ENCODE measurements around the gene ACOX1.
A peak's percentile ranks its signal among the peaks of the same experiment; 100 is the strongest.

Gene ACOX1

GRCh38 chr17:76011951-76012350, 33.0 kb upstream of the ACOX1 start:
- Mint-ChIP-seq H3K27ac (no peak overlapping the region), H3K4me3 (no peak overlapping the region), H3K36me3 (ENCODE audit: low read depth) (peaks cover 4% of the 10 kb centered on the region), H3K9me3 (no peaks in the 10 kb centered on the region), H3K27me3 (ENCODE audit: low read depth, poor library complexity) (peaks cover 17% of the 10 kb centered on the region), H3K4me1 (peaks cover 22% of the 10 kb centered on the region)
- TF ChIP-seq CTCF (IDR thresholded peaks at IDR 0.05): no peak
- no peak for DNase-seq

- Mint-ChIP-seq H3K4me3 (no peak overlapping the region), H3K36me3 (ENCODE audit: low read depth) (peaks cover 8% of the 10 kb centered on the region), H3K27ac (no peak overlapping the region), H3K27me3 (ENCODE audit: low read depth, poor library complexity) (peaks cover 11% of the 10 kb centered on the region), H3K9me3 (no peaks in the 10 kb centered on the region), H3K4me1 (peaks cover 25% of the 10 kb centered on the region)
- no peak for DNase-seq
- TF ChIP-seq CTCF (IDR thresholded peaks at IDR 0.05): no peak
Observed at GRCh38 chr17:76009969-76010661, 31.1 kb upstream of the ACOX1 start.

- H3K9me3 Mint-ChIP-seq: no peaks in the 10 kb centered on the region
- peaks cover 11% of the 10 kb centered on the region for H3K27me3 Mint-ChIP-seq (ENCODE audit: low read depth, poor library complexity)
- H3K27ac Mint-ChIP-seq: peak overlapping the region; percentile 36
- TF ChIP-seq CTCF (IDR thresholded peaks at IDR 0.05): no peak
- H3K36me3 Mint-ChIP-seq (ENCODE audit: low read depth): peaks cover 8% of the 10 kb centered on the region
- DNase-seq: no peak
- H3K4me1 Mint-ChIP-seq: peaks cover 26% of the 10 kb centered on the region
- H3K4me3 Mint-ChIP-seq: no peak overlapping the region
Observed at GRCh38 chr17:76009447-76009846, 30.5 kb upstream of the ACOX1 start.

- Mint-ChIP-seq H3K27me3 (ENCODE audit: low read depth, poor library complexity) (peaks cover 8% of the 10 kb centered on the region), H3K9me3 (no peaks in the 10 kb centered on the region), H3K27ac (no peak overlapping the region), H3K4me1 (peaks cover 23% of the 10 kb centered on the region), H3K36me3 (ENCODE audit: low read depth) (peaks cover 8% of the 10 kb centered on the region), H3K4me3 (no peak overlapping the region)
- no peak for DNase-seq
- TF ChIP-seq CTCF (IDR thresholded peaks at IDR 0.05): no peak
Observed at GRCh38 chr17:76008630-76009425, 29.9 kb upstream of the ACOX1 start.

- no peak overlapping the region for H3K4me3 Mint-ChIP-seq
- H3K27ac Mint-ChIP-seq: no peak overlapping the region
- H3K4me1 Mint-ChIP-seq: peaks cover 16% of the 10 kb centered on the region
- peaks cover 8% of the 10 kb centered on the region for H3K36me3 Mint-ChIP-seq (ENCODE audit: low read depth)
- no peak for TF ChIP-seq CTCF (IDR thresholded peaks at IDR 0.05)
- no peak for DNase-seq
- H3K9me3 Mint-ChIP-seq: no peaks in the 10 kb centered on the region
- H3K27me3 Mint-ChIP-seq (ENCODE audit: low read depth, poor library complexity): peaks cover 5% of the 10 kb centered on the region
Observed at GRCh38 chr17:76008208-76008607, 29.2 kb upstream of the ACOX1 start.

- H3K36me3 Mint-ChIP-seq (ENCODE audit: low read depth): peaks cover 8% of the 10 kb centered on the region
- no peak overlapping the region for H3K27ac Mint-ChIP-seq
- H3K4me1 Mint-ChIP-seq: peaks cover 16% of the 10 kb centered on the region
- H3K4me3 Mint-ChIP-seq: no peak overlapping the region
- DNase-seq: no peak
- peaks cover 1% of the 10 kb centered on the region for H3K27me3 Mint-ChIP-seq (ENCODE audit: low read depth, poor library complexity)
- H3K9me3 Mint-ChIP-seq: no peaks in the 10 kb centered on the region
- no peak for TF ChIP-seq CTCF (IDR thresholded peaks at IDR 0.05)
Observed at GRCh38 chr17:76007850-76008165, 28.8 kb upstream of the ACOX1 start.
